HG02610 (cell line): ENCODE measurements around the gene MARCHF9.

Experiments used
- ATAC-seq: cut with Tn5 transposase; IDR thresholded peaks from one replicate; pipeline ENCODE4 v1.9.1; 2021; ENCODE audit warnings: mild to moderate bottlenecking, moderate library complexity; ENCODE audit not compliant: unreplicated experiment

Gene MARCHF9

DNA sequence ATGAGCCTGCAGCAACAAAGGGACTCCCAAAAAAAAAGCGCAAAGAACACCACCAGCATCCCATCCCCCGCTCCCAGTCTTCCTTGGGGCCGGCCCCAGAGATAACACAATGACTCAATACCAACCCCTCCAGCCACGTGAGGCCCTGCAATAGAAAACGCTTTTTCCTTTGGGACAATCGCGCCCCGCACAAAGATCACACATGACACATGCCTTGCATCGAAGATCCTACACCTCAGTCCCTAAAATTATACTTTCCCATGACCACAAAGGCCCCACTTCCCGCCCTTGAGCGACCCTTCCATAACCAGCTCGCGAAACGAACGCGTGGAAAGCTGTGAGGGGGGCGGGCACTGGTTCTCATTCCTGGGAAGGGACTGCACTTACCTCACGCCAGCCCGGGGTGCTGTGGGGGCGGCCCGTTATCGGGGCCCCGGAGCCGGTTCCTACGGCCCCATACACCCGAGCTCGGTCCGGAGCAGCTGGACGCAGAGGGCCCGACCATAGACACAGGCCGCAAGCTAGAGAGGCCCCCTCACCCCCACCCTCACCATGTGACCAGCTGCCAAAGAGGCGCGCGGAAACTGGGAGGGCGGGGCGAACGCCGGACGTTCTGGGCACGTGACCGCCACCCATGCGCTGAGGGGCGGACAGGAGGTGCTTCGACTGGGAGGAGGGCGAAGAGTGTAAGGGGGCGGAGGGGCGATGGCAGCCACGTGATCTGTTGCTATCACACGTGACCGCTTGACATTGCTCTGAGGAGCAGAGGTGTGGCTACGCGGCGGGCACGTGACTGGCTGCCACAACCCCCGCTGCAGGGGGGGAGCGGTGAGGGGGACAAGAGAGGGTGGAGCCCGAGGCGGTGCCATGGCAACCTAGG is 2.9 kb upstream of the MARCHF9 start, which contains the start of gene CDK4:
Gene CDK4 (minus strand): TSS at position 523 of the 880 bp plus-strand sequence. CDS start 593 bp downstream, outside the sequence.
- peak; percentile 65 for ATAC-seq

DNA sequence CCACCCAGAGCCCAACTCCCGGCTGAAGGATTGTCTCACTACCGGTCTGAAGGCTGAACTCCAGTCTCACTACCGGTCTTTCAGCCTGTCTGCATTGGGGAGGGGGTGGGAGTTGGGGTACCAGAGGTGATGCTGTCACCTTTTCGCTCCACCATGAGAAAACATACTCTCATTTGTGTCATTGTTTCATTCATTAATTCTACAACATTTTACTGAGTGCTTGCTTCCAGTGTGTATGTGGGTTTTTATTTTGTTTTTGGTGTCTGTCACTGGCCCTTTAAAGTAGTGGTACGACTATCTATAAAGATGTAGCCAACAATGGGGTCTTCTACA is 2.3 kb upstream of the MARCHF9 start:
- no peak for ATAC-seq

DNA sequence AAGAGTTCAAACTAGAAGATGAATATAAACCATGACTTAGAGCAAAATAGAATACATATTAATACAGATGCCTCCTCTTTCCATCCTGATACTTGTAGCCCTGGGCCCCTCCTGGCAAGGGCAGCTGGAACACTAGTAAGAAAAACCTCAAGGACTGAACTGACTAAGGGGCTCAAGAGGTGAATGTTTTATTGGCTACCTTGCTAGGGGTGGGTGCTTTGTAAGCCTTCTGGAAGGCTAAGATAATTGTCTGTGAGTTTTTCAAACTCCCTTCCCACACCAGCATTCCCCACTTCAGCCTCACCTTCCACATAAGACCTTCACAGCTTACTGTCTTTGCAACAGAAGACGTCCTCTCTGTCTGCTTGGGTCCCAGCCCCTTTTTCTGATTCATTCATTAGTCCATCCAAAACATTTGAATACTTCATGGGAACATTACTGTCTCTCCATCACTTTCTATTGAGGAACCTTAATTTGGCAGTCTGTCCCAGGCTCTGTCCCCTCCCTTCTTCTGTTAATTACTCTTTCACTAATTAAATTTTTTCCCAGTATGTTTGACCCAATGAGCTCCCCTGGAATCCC is 1.1 kb upstream of the MARCHF9 start:
- ATAC-seq = no peak

DNA sequence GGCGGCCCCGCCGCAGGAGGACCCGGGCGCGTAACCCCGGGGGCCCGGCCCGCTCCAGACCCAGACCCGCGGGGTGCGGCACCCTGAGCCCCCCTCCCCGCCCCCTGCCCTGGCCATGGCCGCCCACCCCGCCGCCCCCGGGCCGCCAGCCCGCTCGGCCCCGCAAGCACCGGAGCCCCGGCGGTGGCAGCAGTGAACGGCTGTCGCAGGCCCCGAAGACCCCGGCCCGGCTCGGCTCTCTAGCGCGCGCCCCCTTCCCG is 221 bp downstream of the MARCHF9 start:
- ATAC-seq = no peak

DNA sequence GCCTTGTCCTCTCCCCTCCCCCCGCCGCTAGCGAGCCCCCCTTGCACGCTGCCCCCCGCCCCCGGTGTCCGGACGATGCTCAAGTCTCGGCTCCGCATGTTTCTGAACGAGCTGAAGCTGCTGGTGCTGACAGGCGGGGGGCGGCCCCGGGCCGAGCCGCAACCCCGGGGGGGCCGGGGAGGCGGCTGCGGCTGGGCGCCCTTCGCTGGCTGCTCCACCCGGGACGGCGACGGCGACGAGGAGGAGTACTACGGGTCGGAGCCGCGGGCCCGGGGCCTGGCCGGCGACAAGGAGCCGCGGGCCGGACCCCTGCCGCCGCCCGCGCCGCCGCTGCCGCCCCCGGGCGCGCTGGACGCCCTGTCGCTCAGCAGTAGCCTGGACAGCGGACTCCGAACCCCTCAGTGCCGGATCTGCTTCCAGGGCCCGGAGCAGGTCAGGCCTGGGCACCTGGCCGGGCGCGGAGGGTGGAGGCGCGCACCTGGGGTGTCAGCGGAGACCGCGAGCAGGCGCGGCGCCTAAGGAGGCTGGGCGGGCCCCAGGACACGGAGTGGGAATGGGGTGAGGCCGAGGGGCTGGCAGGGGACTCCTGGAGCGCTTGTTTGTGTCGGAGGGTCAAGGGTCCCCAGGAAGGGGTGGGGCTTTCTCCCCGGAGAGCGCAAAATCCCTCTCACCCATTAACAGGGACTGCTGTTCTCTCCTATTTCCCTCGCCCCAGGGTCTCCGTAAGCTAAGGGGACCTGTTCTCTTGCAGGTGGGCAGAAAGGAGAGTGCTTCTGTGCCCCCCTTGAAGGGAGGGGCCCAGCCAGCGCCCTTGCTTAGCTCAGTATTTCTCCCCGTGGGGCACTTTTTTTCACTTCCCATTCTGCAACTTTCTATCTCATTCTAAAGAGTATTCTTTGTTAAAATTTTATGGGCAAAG is 810 bp downstream of the MARCHF9 start:
- no peak for ATAC-seq

DNA sequence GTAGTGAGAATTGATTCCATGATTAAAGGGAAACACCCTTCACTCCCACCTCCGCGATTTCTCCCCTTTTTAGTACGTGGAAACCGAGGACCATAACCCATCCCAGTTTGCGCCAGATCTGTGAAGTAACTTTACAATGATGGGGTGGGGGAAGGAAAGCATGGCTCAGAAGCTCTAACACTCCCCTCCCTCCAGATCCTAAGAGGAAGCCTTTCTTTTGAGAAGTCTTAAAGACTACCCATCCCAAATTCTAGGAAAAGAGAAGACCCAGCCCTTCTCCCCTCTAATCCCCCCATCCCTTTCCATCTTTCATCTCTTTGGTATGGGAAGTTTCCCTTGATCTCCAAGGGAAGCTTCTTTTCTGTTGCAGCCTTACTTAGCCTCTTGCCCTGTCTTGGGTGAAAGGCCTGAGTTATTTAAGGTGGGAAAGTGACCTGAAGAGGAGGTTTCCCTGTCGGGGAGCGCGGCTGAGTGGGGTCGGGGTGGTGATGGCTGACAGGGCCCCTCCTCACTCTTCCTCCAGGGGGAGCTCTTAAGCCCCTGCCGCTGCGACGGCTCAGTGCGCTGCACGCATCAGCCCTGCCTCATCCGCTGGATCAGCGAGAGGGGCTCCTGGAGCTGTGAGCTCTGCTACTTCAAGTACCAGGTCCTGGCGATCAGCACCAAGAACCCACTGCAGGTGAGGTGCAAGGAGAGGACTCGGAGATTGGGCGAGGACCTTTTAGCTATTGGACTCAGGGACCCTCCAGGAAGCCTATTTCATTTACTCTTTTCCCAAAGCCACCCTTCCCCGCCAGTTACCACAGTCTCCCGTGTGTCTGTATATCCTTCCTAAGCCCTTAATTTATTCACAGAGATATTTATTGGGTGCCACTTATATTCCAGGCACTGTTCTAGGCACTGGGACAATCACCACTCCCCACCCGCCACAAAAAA is 1.8 kb downstream of the MARCHF9 start:
- peak; percentile 20 for ATAC-seq

DNA sequence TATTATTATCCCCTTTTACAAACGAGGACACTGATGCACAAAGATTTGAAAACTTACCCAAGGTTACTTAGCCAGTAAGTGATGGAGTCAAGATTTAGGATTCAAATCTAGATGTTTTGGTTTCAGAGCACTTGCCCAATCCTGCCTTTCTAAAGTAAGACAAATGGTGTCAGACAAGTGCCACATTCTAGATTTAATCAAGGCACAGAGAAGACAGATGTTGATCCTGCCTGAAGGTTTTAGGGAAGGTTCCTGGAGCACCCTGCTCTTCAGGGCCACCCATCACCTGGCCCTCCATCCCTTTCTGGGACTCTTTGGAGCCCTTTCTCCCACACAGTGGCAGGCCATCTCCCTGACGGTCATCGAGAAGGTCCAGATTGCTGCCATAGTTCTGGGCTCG is 2.9 kb downstream of the MARCHF9 start:
- no peak for ATAC-seq

DNA sequence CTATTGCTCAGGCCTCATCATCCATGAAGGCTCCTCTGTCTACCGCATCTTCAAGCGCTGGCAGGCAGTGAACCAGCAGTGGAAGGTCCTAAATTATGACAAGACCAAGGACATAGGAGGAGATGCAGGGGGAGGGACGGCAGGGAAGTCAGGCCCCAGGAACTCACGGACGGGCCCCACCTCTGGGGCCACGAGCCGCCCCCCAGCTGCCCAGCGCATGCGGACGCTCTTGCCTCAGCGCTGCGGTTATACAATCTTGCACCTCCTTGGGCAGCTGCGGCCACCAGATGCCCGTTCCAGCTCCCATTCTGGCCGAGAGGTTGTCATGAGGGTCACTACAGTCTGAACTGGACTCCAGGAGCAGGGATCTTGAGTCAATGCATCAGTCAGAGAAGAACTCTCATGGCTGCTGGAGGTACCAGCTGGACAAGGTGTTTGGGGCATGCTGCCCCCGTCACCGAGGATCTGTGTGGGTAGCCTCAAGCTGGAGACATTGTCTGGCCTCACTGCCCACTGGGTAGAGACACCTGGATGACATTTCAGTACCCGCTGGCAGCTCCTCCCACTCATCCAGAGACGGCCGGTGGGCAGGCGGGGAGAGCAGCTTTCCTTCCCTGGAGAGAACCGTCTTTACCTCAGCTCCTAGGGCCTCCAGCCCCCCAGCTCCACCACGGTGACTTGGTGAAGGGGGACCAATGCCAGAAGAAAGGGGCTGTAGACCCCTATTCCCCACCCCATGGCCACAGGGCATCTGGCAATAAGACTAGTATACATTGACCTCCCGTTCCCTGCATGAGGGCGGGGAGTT is 3.9 kb downstream of the MARCHF9 start:
- ATAC-seq = no peak

DNA sequence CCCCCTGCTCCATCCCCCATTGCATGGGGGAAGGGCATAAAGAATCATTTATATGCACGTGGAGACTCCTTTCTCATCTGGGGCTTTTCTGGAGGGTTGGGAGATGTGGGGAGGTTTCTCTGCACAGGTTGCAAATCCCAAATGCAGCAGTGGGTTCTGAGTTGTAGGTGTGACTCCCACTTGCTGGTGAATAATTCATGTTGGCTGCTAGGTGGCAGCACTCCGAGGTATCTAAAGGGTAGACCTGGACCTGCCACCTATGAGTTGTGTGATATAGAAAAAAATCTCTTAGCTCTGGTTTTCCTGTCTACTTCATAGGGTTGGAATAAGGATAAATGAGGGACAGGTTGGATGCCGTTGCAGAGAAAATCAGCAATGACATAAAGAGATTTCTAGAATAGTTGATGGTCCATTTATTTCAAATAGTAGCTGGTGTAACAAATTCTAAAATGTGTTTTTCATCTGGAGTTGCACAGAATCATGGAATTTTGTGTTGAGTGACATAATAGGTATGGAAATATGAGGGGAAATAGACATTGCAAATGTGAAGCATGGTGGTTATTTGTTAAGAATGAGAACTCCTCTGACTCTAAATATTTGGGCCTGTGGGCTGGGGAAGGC is 4.6 kb downstream of the MARCHF9 start:
- no peak for ATAC-seq

DNA sequence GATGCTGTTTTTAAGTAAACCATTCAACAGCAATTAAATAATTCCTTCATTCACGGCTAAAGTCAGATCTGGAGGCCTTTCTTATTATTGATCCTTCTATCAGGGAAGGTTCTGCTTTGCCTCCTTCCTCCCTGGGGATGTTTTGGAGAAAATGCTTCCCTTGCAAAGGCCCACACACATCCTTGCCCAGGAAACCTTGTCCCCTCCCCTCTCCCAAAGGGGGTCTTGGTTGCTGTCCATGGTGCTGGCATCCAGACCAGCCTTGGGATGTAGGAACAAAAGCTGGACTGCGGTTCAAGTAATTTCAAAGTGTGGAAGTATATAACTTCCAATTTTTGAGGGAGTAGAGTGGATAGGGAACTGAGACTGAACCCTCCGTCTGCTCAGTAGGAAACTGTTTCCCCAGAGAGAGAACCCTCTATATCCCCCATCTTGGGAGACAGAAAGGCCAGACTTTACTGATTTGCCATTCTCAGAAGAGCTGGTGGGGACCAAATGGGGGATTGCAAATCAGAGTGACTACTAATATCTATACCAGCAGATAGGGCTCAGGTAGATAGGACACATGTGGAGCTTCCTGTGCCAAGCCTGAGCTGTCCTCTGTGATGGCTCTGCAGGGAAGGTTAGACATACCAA is 5.6 kb downstream of the MARCHF9 start:
- no peak for ATAC-seq

DNA sequence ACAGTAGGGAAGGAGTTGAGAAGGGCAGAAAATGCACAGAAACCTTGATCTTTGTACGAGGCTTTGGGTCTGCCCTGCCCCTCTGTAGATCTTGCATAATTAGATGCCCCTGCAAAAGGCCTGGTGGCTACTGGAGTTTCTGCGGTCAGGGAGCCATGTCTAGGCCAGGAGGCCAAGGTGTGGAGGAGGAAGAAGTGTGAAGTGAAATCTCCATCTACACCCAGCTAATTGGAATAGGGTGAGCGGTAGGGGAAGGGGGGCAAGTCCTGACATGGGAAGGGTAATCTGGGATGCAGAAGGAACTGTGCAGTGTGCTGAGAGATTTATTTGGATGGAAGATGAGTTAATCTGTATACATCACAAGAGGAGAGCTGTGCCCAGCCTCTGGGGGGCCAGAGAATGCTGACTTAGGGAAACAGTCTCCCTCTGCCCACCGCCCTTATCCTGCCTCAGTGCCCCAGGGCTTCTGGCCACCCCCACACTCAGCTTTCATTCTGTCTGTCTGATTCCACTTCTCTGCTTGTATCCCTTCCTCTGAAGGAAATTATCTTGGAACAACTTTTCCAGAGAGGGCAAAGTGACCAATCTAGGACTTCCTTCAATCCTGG is 6.6 kb downstream of the MARCHF9 start:
- ATAC-seq = no peak

DNA sequence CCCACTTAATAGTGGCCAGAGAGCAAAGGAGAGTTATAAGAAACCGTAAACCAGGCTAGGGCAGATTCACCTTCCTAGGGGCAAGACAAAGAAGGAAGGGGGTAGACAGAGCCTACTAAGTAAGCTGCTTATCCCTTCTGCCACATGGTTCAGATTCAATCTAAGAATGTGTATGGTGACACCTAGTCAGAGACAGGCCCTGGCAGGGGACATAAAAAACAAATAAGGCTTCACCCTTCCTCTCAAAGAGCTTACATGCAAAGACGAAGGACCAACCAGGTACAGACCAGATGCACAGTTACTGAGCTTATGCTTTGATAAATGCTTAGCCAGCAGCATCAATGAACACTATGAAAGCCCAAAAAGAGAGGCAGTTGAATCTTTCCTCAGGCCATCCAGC is 7.6 kb downstream of the MARCHF9 start:
- no peak for ATAC-seq

DNA sequence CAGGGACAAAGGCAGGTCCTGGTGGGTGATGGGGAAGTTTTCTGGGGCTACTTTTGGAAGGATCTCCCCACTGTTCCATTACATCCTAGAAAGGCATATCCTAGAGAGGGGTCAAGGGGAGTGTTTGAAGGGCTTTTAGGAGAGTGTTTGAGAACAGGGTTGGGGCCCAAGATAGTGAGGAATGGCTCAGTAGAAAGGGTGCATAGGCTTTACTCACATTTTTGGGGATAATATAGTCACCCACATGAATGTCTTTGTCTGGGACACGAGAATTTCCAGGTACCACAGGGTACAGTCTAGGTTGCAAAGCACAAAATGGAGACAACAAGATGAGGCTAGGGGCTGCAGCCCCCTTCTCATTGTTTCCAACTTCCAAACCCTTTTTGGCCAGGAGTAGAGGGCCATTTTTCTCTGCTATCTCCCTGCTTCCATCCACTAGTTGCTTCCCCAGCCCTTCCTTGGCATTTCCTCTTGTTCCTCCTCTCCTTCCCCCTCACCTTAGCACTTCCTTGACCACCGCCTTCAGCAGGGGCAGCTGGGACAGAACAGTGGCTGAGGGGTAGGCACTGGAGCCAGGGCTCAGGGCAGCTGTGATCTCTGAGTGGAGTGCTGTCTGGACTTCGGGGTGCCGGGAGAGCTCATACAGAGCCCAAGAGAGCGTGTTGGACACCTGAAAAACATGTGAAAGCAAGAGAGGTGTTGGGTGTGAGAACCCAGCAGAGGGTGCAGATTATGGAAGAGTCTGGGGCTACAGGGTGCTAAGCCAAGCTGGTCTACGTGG is 9.2 kb downstream of the MARCHF9 start:
- ATAC-seq = no peak

DNA sequence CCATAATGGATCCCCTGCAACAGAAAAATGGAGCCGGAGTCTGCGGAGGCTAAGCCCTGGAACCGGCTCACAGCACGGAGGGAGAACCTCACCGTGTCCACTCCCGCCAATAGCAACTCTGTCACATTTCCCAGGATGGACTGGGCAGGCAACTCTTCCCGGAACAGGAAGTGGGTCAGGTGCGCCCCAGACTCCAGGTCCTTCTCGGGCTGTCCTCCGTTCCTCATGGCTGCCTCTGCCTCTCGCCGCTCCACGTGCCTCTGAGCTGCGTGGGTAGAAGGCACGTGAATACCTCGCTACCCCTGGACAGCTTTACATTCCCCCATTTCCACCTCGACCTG is 9.7 kb downstream of the MARCHF9 start:
- ATAC-seq = peak; percentile 1

DNA sequence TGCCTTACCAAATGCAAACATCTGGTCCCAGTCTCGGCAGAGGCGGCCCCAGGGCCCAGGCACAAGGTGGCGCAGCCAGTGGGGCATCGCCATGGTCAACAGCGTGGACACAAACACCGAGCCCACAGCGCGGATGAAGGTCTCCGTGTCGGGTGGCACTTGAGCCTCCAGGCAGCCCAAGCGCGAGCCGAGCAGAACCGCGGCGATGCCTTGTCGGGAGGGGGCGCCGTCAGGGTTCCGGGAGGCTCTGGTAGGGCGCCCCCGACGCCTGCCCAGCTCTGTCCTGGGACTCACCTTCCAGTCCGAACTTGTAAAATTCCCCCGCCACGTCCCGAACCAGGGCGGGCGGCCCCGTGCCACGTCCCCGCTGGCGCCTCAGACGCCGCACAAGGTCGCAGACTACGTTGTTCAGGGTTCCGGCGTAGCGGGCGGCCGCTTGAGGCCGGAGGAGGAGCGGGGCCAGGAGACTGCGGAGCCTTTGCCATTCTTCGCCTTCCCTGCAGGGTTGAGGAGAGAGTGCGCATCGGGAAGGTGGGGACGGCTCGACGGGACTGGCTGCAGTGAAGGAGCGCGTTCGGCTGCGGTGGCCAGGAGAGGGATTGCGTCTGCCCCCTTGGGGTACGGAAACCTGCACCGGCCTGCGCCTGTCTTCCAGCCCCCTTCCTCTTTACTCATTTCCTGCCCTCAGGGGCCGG is 10.2 kb downstream of the MARCHF9 start:
- ATAC-seq = peak; percentile 44

DNA sequence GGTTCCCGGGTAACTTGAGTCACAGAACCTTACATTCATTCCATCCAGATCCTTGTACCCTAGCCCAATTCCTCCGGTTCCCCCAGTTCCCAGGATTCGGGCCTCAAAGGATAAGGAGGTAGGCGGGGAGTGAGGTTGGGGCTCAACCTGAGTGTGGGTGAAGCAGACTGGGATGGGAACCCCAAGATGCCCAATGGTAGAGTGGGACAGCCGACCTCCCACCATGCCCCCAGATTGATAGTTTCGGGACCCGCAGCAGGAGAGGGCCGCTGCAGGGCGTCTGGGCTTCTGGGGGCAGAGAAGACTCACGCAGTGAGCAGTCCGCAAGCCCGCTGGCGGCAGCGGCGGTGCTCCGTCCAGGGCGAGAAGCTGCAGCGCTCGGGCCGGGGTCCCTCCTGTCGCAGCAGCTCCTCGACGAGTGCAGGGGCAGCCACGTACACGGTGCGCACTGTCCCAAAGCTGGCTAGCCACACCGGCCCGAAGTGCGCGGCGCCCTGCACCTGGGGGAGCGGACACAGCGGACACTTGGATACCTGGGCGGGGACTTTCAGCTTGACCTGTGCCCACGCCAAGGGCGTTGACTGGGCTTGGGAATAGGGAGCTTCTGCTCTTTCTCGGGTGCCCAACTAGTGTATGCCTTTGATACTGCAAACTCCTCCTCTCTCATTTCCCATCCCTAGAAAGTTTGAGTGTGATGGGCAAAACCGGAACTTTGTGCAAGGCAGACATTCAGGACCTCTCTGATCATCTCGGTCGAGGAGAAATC is 11.0 kb downstream of the MARCHF9 start:
- no peak for ATAC-seq
